HCT116 (cell line): ENCODE measurements around the gene KPNA1. TPM values are rescaled to one million over a fixed set of nuclear protein-coding genes. Genes with fewer than 3 reads are reported as not detected.

Experiments
- ATAC-seq: fragments of 200-7000 bp; cut with Tn5 transposase; 2 replicates; pipeline ENCODE4 v1.9.1; 2020; ENCODE audit warnings: mild to moderate bottlenecking, moderate library complexity
- BruUV-seq: library from RNA; stranded (reverse); fragments of 400-500 nt; replicated peaks from 2 replicates; lab custom pipeline; 2021; lab: Mats Ljungman, UMichigan
- CTCF ChIA-PET: fragments of 300-600 bp; sonication (Branson Sonifier 250); formaldehyde crosslinking; loops from one replicate; lab custom pipeline; 2021; ENCODE audit warnings: antibody characterized with exemption; lab: Charles Lee
- POLR2A ChIA-PET: fragments of 300-600, 350-600 bp; sonication (Branson Sonifier 250); formaldehyde crosslinking; loops from one replicate; lab custom pipeline; 2021; ENCODE audit warnings: antibody characterized with exemption; lab: Charles Lee
- RAD21 ChIA-PET, 2 experiments: fragments of 300-600 bp; sonication (Branson Sonifier 250); formaldehyde crosslinking; loops; one replicate each; lab custom pipeline; 2023; ENCODE audit warnings: low total read pairs in 2 of 2; ENCODE audit not compliant: uncharacterized antibody in 2 of 2, unreplicated experiment in 2 of 2, low non-redundant PET in 1 of 2; lab: Charles Lee
- DNase-seq: peaks from one replicate; pipeline ENCODE4 v3.0.0-alpha.2; 2010; ENCODE audit warnings: low read depth, low spot score
- H2AFZ ChIP-seq: fragments of 200-600 bp; shearing (Covaris generic), sonication (generic); 2 replicates; pipeline ENCODE4 v1.6.1; 2017; ENCODE audit warnings: low read depth, mixed run types, mixed read lengths, antibody characterized with exemption, low read length; ENCODE audit not compliant: poor library complexity, severe bottlenecking
- H3K27ac ChIP-seq: 2 replicates; pipeline ENCODE4 v1.5.1; 2012; ENCODE audit warnings: low read depth, low read length
- H3K27me3 ChIP-seq: fragments of 200-600 bp; sonication (generic); 2 replicates; pipeline ENCODE4 v1.6.1; 2016; ENCODE audit warnings: mixed run types, low read length, mixed read lengths; ENCODE audit not compliant: insufficient read depth
- H3K36me3 ChIP-seq, 2 experiments: fragments of 200-500 bp in 1 of 2; fragments of 200-600 bp in 1 of 2; sonication (Bioruptor generic) in 1 of 2; sonication (generic) in 1 of 2; 2 replicates each; pipeline versions ENCODE4 v1.5.1 to v1.6.1; 2014 to 2016; ENCODE audit warnings: low read length in 2 of 2, inconsistent platforms in 1 of 2, mixed read lengths in 1 of 2, mixed run types in 1 of 2; ENCODE audit not compliant: insufficient read depth in 2 of 2, control insufficient read depth in 1 of 2
- H3K4me1 ChIP-seq, 2 experiments: fragments of 200-600 bp in 1 of 2; sonication (generic) in 1 of 2; 2 replicates each; pipeline versions ENCODE4 v1.5.1 to v1.6.1; 2012 to 2017; ENCODE audit warnings: low read length in 2 of 2, inconsistent platforms in 1 of 2, mild to moderate bottlenecking in 1 of 2, mixed read lengths in 1 of 2, mixed run types in 1 of 2, moderate library complexity in 1 of 2; ENCODE audit not compliant: insufficient read depth in 2 of 2, control insufficient read depth in 1 of 2
- H3K4me2 ChIP-seq: fragments of 200-600 bp; sonication (generic); 2 replicates; pipeline ENCODE4 v1.6.1; 2017; ENCODE audit warnings: mixed run types, low read length, mixed read lengths
- H3K4me3 ChIP-seq, 2 experiments: fragments of 200-600 bp in 1 of 2; sonication (generic) in 1 of 2; replicated peaks in 1 of 2; 2 replicates each; pipeline ENCODE4 v1.5.1; 2011 to 2016; ENCODE audit warnings: low read length in 2 of 2, control low read depth in 1 of 2, low read depth in 1 of 2, mild to moderate bottlenecking in 1 of 2, mixed read lengths in 1 of 2, mixed run types in 1 of 2
- H3K79me2 ChIP-seq: fragments of 200-600 bp; sonication (generic); 2 replicates; pipeline ENCODE4 v1.6.1; 2017; ENCODE audit warnings: mild to moderate bottlenecking, mixed run types, low read length, moderate library complexity, mixed read lengths; ENCODE audit not compliant: insufficient read depth
- H3K9ac ChIP-seq: fragments of 200-600 bp; sonication (generic); 2 replicates; pipeline ENCODE4 v1.6.1; 2016; ENCODE audit warnings: low read length, mixed read lengths
- H3K9me2 ChIP-seq: fragments of 200-600 bp; sonication (generic), shearing (Covaris generic); 2 replicates; pipeline ENCODE4 v1.6.1; 2017; ENCODE audit warnings: mixed run types, mild to moderate bottlenecking, moderate library complexity; ENCODE audit not compliant: insufficient read depth
- H3K9me3 ChIP-seq, 2 experiments: fragments of 200-500 bp in 1 of 2; fragments of 200-600 bp in 1 of 2; sonication (Bioruptor generic) in 1 of 2; sonication (generic) in 1 of 2; 2 replicates each; pipeline ENCODE4 v1.6.1; 2014 to 2017; ENCODE audit warnings: low read length in 2 of 2, mixed read lengths in 2 of 2, inconsistent platforms in 1 of 2, low read depth in 1 of 2, mild to moderate bottlenecking in 1 of 2, mixed run types in 1 of 2, moderate library complexity in 1 of 2; ENCODE audit not compliant: control insufficient read depth in 1 of 2, insufficient read depth in 1 of 2
- H4K20me1 ChIP-seq: fragments of 200-600 bp; sonication (generic), shearing (Covaris generic); 2 replicates; pipeline ENCODE4 v1.6.1; 2017; ENCODE audit warnings: mixed run types, mild to moderate bottlenecking, moderate library complexity; ENCODE audit not compliant: insufficient read depth
- ATF3 ChIP-seq: IDR thresholded peaks from 2 replicates; pipeline ENCODE4 v1.6.1; 2012
- EGR1 ChIP-seq: IDR thresholded peaks from 2 replicates; pipeline ENCODE4 v1.6.1; 2012; ENCODE audit warnings: low read depth
- EZH2phosphoT487 ChIP-seq: fragments of 200-600 bp; IDR thresholded peaks from 2 replicates; pipeline ENCODE4 v1.6.1; 2018; ENCODE audit warnings: antibody characterized with exemption, borderline replicate concordance
- MAX ChIP-seq: IDR thresholded peaks from 2 replicates; pipeline ENCODE4 v1.6.1; 2012
- POLR2A ChIP-seq: IDR thresholded peaks from 2 replicates; pipeline ENCODE4 v1.7.0; 2011; ENCODE audit warnings: borderline replicate concordance; ENCODE audit not compliant: insufficient read depth, insufficient read length; ENCODE audit errors: extremely low read depth
- RAD21 ChIP-seq: IDR thresholded peaks from 2 replicates; pipeline ENCODE4 v1.6.1; 2012; ENCODE audit warnings: low read depth, mild to moderate bottlenecking
- SIN3A ChIP-seq: IDR thresholded peaks from 2 replicates; pipeline ENCODE4 v1.6.1; 2012; ENCODE audit warnings: low read depth
- SRF ChIP-seq: IDR thresholded peaks from 2 replicates; pipeline ENCODE4 v1.6.1; 2012; ENCODE audit warnings: low read depth
- YY1 ChIP-seq: IDR thresholded peaks from 2 replicates; pipeline ENCODE4 v1.6.1; 2011; ENCODE audit warnings: low read length, low read depth, moderate library complexity, mild to moderate bottlenecking; ENCODE audit not compliant: insufficient replicate concordance; ENCODE audit errors: extremely low read depth
- ZBTB33 ChIP-seq: IDR thresholded peaks from 2 replicates; pipeline ENCODE4 v1.6.1; 2011; ENCODE audit warnings: mild to moderate bottlenecking, low read length, moderate library complexity; ENCODE audit not compliant: insufficient replicate concordance; ENCODE audit errors: extremely low read depth
- ZNF274 ChIP-seq: fragments of 200-500 bp; sonication (Bioruptor generic); IDR thresholded peaks from 2 replicates; pipeline ENCODE4 v1.6.1; 2014; ENCODE audit warnings: mild to moderate bottlenecking, low read depth, low read length, inconsistent platforms
- intact Hi-C: fragments of 100-400 bp; cut with micrococcal nuclease; formaldehyde crosslinking; loops from 2 replicates; pipeline ENCODE4 v1.10.0; 2022
- total RNA-seq: library from RNA; stranded (reverse); gene quantifications from one replicate; pipeline ENCODE4 v1.2.1, GENCODE V29; 2021; ENCODE audit not compliant: unreplicated experiment

Gene KPNA1
- total RNA-seq, 1 experiment from 2014 or later, result 73.4 TPM

GRCh38 chr3:122476532-122476931 lies 38.2 kb downstream of the KPNA1 start:
- Histone ChIP-seq H3K27ac (no peak overlapping the region), H2AFZ (no peak overlapping the region), H4K20me1 (peaks cover 13% of the 10 kb centered on the region; the same call in 1 of the 2 replicates), H3K79me2 (peaks cover 97% of the 10 kb centered on the region), H3K9ac (no peak overlapping the region), H3K4me3 (no peak overlapping the region), H3K27me3 (no peaks in the 10 kb centered on the region), H3K4me2 (no peak overlapping the region), H3K9me2 (no peaks in the 10 kb centered on the region), H3K9me3 (no peaks in the 10 kb centered on the region), H3K4me1 (peaks cover 5% of the 10 kb centered on the region in 2 experiments), H3K36me3 (no peaks in the 10 kb centered on the region)
- intact Hi-C loops, result no loop called here
- TF ChIP-seq SRF (no peak), SIN3A (no peak), ZBTB33 (no peak), ATF3 (no peak), EGR1 (no peak), POLR2A (no peak)
- no peak for DNase-seq
- RAD21 ChIA-PET, result no interaction called here
- BruUV-seq, result no TSS peak
- POLR2A ChIA-PET, result no interaction called here
- no peak for ATAC-seq
- CTCF ChIA-PET, result no interaction called here

GRCh38 chr3:122475316-122475715 lies 39.4 kb downstream of the KPNA1 start:
- Histone ChIP-seq H3K9me3 (no peaks in the 10 kb centered on the region), H3K36me3 (no peaks in the 10 kb centered on the region), H2AFZ (no peak overlapping the region), H3K79me2 (peaks cover 95% of the 10 kb centered on the region), H3K9me2 (no peaks in the 10 kb centered on the region), H3K4me3 (no peak overlapping the region), H3K4me1 (peaks cover 7 to 11% of the 10 kb centered on the region in 2 experiments), H4K20me1 (peaks cover 13% of the 10 kb centered on the region; the same call in 1 of the 2 replicates), H3K4me2 (no peak overlapping the region), H3K27ac (no peak overlapping the region), H3K9ac (no peak overlapping the region), H3K27me3 (no peaks in the 10 kb centered on the region)
- no TSS peak for BruUV-seq
- CTCF ChIA-PET, result no interaction called here
- RAD21 ChIA-PET, result no interaction called here
- POLR2A ChIA-PET, result no interaction called here
- no peak for ATAC-seq
- intact Hi-C loops, result no loop called here
- DNase-seq, result no peak
- TF ChIP-seq EZH2phosphoT487, result no peak
- no peak for TF ChIP-seq ZBTB33
- TF ChIP-seq ZNF274, result no peak
- TF ChIP-seq ATF3, result no peak
- TF ChIP-seq RAD21, result no peak
- TF ChIP-seq MAX, result no peak
- TF ChIP-seq YY1, result no peak
